Brain microvascular endothelial cell (primary cell): ENCODE measurements around the gene PRMT7.

Source experiments
- DNase-seq: peaks from one replicate; pipeline ENCODE4 v3.0.0-alpha.2; 2020
- H3K27ac ChIP-seq: fragments of 250-450 bp; sonication (Bioruptor Pico); 2 replicates; pipeline ENCODE4 v1.5.1; 2020; ENCODE audit warnings: mild to moderate bottlenecking, moderate library complexity
- H3K27me3 ChIP-seq: fragments of 250-450 bp; sonication (Bioruptor Pico); replicated peaks from 2 replicates; pipeline ENCODE4 v1.5.1; 2020; ENCODE audit warnings: mild to moderate bottlenecking
- H3K36me3 ChIP-seq: fragments of 250-450 bp; sonication (Bioruptor Pico); replicated peaks from 2 replicates; pipeline ENCODE4 v1.5.1; 2020; ENCODE audit warnings: mild to moderate bottlenecking
- H3K4me3 ChIP-seq: 2 replicates; pipeline ENCODE4 v1.5.1; 2011; ENCODE audit warnings: low read depth, mild to moderate bottlenecking, control low read depth, low read length, moderate library complexity
- in situ Hi-C: cut with HindIII; loops from 2 replicates; pipeline ENCODE4 v1.10.0; 2017; ENCODE audit warnings: low sequenced_read_pairs, low pct_ligation_motif_present
- TF ChIP-seq, protein P1 (sequence below): IDR thresholded peaks from 2 replicates; pipeline ENCODE4 v1.5.1; 2011; ENCODE audit warnings: low read depth, mild to moderate bottlenecking, moderate library complexity, low read length, control low read depth, inconsistent platforms; ENCODE audit errors: missing control alignments

The PRMT7 gene

GRCh38 chr16:68357923-68358322 is 47.1 kb downstream of the PRMT7 start:
- DNase-seq = no peak
- TF ChIP-seq, protein P1, sequence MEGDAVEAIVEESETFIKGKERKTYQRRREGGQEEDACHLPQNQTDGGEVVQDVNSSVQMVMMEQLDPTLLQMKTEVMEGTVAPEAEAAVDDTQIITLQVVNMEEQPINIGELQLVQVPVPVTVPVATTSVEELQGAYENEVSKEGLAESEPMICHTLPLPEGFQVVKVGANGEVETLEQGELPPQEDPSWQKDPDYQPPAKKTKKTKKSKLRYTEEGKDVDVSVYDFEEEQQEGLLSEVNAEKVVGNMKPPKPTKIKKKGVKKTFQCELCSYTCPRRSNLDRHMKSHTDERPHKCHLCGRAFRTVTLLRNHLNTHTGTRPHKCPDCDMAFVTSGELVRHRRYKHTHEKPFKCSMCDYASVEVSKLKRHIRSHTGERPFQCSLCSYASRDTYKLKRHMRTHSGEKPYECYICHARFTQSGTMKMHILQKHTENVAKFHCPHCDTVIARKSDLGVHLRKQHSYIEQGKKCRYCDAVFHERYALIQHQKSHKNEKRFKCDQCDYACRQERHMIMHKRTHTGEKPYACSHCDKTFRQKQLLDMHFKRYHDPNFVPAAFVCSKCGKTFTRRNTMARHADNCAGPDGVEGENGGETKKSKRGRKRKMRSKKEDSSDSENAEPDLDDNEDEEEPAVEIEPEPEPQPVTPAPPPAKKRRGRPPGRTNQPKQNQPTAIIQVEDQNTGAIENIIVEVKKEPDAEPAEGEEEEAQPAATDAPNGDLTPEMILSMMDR = no peak
- H3K27me3 ChIP-seq = no peaks in the 10 kb centered on the region
- H3K36me3 ChIP-seq = peaks cover 32% of the 10 kb centered on the region
- in situ Hi-C loops = no loop called here
- H3K27ac ChIP-seq = no peak overlapping the region
- H3K4me3 ChIP-seq = no peak overlapping the region

GRCh38 chr16:68358951-68359350 is 48.1 kb downstream of the PRMT7 start:
- no peak for DNase-seq
- Histone ChIP-seq H3K27me3 (no peaks in the 10 kb centered on the region), H3K36me3 (peaks cover 24% of the 10 kb centered on the region), H3K4me3 (no peak overlapping the region), H3K27ac (no peak overlapping the region)
- TF ChIP-seq, protein P1 = no peak
- in situ Hi-C loops = no loop called here

GRCh38 chr16:68359398-68360191 is 48.8 kb downstream of the PRMT7 start:
- H3K27ac ChIP-seq = no peak overlapping the region
- DNase-seq = no peak
- no peaks in the 10 kb centered on the region for H3K27me3 ChIP-seq
- TF ChIP-seq, protein P1 = no peak
- H3K36me3 ChIP-seq = peaks cover 22% of the 10 kb centered on the region
- in situ Hi-C loops = no loop called here
- H3K4me3 ChIP-seq = no peak overlapping the region

DNA sequence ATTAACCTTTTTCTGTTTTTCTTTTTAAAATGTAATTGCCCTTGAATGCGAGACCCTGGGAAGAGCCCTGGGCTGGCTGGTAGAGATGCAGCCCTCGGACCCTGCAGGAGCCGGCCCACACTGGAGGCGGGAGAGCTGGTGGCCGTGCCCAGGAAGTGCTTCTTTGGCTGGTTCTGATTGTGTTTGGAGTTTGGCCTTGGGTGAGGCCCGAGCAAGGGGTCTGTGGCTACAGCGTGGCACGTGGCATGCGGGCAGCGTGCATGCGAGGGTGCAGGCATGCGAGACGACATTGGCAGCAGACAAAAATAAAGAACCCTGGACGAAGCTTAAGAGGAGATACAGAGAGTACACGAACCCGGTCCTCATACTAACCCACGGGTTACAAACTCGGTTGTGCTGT is 49.7 kb downstream of the PRMT7 start:
- no peaks in the 10 kb centered on the region for H3K27me3 ChIP-seq
- in situ Hi-C loops = no loop called here
- H3K4me3 ChIP-seq = no peak overlapping the region
- TF ChIP-seq, protein P1 = no peak
- H3K27ac ChIP-seq = no peak overlapping the region
- DNase-seq = no peak
- peaks cover 18% of the 10 kb centered on the region for H3K36me3 ChIP-seq

GRCh38 chr16:68360956-68361355 is 50.1 kb downstream of the PRMT7 start:
- no peaks in the 10 kb centered on the region for H3K27me3 ChIP-seq
- no peak overlapping the region for H3K4me3 ChIP-seq
- in situ Hi-C loops = no loop called here
- TF ChIP-seq, protein P1 = no peak
- H3K36me3 ChIP-seq = peaks cover 15% of the 10 kb centered on the region
- no peak for DNase-seq
- H3K27ac ChIP-seq = no peak overlapping the region

- no peak for DNase-seq
- Histone ChIP-seq H3K4me3 (no peak overlapping the region), H3K27ac (no peak overlapping the region), H3K27me3 (no peaks in the 10 kb centered on the region), H3K36me3 (peaks cover 12% of the 10 kb centered on the region)
- TF ChIP-seq, protein P1 = no peak
- in situ Hi-C loops = no loop called here
Observed at GRCh38 chr16:68361485-68361884, 50.7 kb downstream of the PRMT7 start.
